ENCODE results near the gene TAGLN2. TPM values are rescaled to one million over a fixed set of nuclear protein-coding genes. Genes with fewer than 3 reads are reported as not detected.

The TAGLN2 gene
- polyA plus RNA-seq, 2 of the 4 experiments (the other 2 are of a cell fraction): 536 to 811 TPM

DNA sequence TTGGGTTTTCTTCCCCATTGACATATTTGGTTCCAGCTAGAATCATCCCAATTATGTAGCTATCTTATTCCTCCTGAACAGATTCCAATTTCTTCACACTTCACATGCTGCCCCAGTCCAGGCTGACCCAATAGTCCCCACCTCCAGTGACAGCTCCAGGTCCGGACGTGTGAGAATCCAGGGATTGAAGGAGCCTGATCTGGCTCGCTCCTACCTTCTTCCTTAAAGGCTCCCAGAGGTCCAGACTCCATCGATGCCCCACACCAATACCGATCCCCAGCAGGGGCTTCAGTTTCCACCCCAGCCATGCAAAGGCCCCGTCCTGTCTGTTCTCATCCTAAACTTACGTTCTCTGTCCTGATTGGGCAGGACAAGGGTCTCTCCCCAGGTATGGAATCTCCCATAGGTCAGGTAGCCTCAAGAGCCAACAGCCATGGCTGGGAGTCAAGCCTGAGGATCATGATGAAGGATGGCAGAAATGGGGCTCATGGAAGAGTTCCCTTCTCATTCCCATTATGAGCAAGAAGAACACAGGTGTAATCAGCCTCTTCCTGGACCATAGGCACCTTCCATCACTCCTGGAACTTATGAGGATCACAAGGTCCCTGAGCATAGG is 49.2 kb upstream of the TAGLN2 start:
- 33% methylated on average over 7 of the region's 7 CpGs for WGBS (ENCODE audit: missing lambda C conversion rate)
- DNase-seq (ENCODE audit: low read depth in 1 of 2, low spot score in 1 of 2) (no peak), ATAC-seq (no peak), FAIRE-seq (no peak)
- H3K4me3 ChIP-seq: no peak overlapping the region
- TF ChIP-seq FOSB (CRISPR knock-in tag; IDR thresholded peaks at IDR 0.05) (no peak), HOXB5 (CRISPR knock-in tag; IDR thresholded peaks at IDR 0.05) (no peak)
- TF ChIP-seq, protein P1, sequence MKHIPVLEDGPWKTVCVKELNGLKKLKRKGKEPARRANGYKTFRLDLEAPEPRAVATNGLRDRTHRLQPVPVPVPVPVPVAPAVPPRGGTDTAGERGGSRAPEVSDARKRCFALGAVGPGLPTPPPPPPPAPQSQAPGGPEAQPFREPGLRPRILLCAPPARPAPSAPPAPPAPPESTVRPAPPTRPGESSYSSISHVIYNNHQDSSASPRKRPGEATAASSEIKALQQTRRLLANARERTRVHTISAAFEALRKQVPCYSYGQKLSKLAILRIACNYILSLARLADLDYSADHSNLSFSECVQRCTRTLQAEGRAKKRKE (CRISPR knock-in tag; IDR thresholded peaks at IDR 0.05; ENCODE audit: low read depth): no peak
- H3K4me1 ChIP-seq: peaks cover 14% of the 10 kb centered on the region
- ChIA-PET CTCF (interaction anchor here (3.6 kb wide), 1 partner anchor 33 kb away, joined by 34 read pairs; no protein-coding TSS in a partner anchor), POLR2A (no interaction called here)
- no peak overlapping the region for H3K27ac ChIP-seq
- no peak overlapping the region for H3K4me2 ChIP-seq
- H3K9me3 ChIP-seq: no peaks in the 10 kb centered on the region

GRCh38 chr1:159973350-159973940 is 48.1 kb upstream of the TAGLN2 start:
- CTCF ChIA-PET: interaction anchor here (1.2 to 3.6 kb wide), 2 partner anchors 10 to 34 kb away, joined by 4 to 34 read pairs; no protein-coding TSS in a partner anchor
- no peak overlapping the region for H3K4me2 ChIP-seq
- POLR2A ChIA-PET: no interaction called here

GRCh38 chr1:159972443-159973205 is 47.3 kb upstream of the TAGLN2 start:
- FAIRE-seq (no peak), DNase-seq (ENCODE audit: low read depth in 1 of 2, low spot score in 1 of 2) (no peak), ATAC-seq (no peak)
- Histone ChIP-seq H3K27ac (no peak overlapping the region), H3K4me1 (peaks cover 14% of the 10 kb centered on the region), H3K9me3 (no peaks in the 10 kb centered on the region; the same call in 2 of the 3 replicates), H3K4me3 (no peak overlapping the region), H3K4me2 (no peak overlapping the region)
- ChIA-PET CTCF (interaction anchor here (1.2 to 3.6 kb wide), 2 partner anchors 11 to 34 kb away, joined by 4 to 34 read pairs; no protein-coding TSS in a partner anchor), POLR2A (no interaction called here)
- no peak for TF ChIP-seq EHMT2 (IDR thresholded peaks at IDR 0.05; ENCODE audit: low read depth)
- TF ChIP-seq EP300 (IDR thresholded peaks at IDR 0.05): no peak
- TF ChIP-seq SREBF2 (IDR thresholded peaks at IDR 0.05): no peak
- TF ChIP-seq, protein P2, sequence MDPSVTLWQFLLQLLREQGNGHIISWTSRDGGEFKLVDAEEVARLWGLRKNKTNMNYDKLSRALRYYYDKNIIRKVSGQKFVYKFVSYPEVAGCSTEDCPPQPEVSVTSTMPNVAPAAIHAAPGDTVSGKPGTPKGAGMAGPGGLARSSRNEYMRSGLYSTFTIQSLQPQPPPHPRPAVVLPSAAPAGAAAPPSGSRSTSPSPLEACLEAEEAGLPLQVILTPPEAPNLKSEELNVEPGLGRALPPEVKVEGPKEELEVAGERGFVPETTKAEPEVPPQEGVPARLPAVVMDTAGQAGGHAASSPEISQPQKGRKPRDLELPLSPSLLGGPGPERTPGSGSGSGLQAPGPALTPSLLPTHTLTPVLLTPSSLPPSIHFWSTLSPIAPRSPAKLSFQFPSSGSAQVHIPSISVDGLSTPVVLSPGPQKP (IDR thresholded peaks at IDR 0.05; ENCODE audit: low read depth, low read length): no peak
- no peak for TF ChIP-seq E2F6 (IDR thresholded peaks at IDR 0.05; ENCODE audit: borderline replicate concordance, low read depth)
- no peak for TF ChIP-seq ZSCAN20 (CRISPR knock-in tag; IDR thresholded peaks at IDR 0.05)
- no peak for TF ChIP-seq NFE2L2 (conservative IDR thresholded peaks at IDR 0.05; ENCODE audit: low read length)
- no peak for TF ChIP-seq RAD21 (conservative IDR thresholded peaks at IDR 0.05 in 1 of 2, IDR thresholded peaks at IDR 0.05 in 1 of 2)
- TF ChIP-seq HOXB13 (CRISPR knock-in tag; IDR thresholded peaks at IDR 0.05; ENCODE audit: low read depth): no peak
- no peak for TF ChIP-seq PHF8 (IDR thresholded peaks at IDR 0.05; ENCODE audit: borderline replicate concordance, low read depth)
- TF ChIP-seq CEBPB (IDR thresholded peaks at IDR 0.05): no peak
- TF ChIP-seq HEYL (CRISPR knock-in tag; IDR thresholded peaks at IDR 0.05): no peak
- TF ChIP-seq HMGXB4 (CRISPR knock-in tag; IDR thresholded peaks at IDR 0.05; ENCODE audit: borderline replicate concordance): no peak
- TF ChIP-seq, protein P1 (CRISPR knock-in tag; IDR thresholded peaks at IDR 0.05; ENCODE audit: low read depth): no peak
- TF ChIP-seq ESRRA (IDR thresholded peaks at IDR 0.05; ENCODE audit: borderline replicate concordance, low read length): no peak
- TF ChIP-seq ZC3H11A (IDR thresholded peaks at IDR 0.05): no peak
- no peak for TF ChIP-seq USF2 (IDR thresholded peaks at IDR 0.05)
- no peak for TF ChIP-seq HOXB5 (CRISPR knock-in tag; IDR thresholded peaks at IDR 0.05)
- 52% methylated on average over 7 of the region's 8 CpGs for WGBS (ENCODE audit: missing lambda C conversion rate)

More at GRCh38 chr1:159973350-159973940, 48.1 kb upstream of the TAGLN2 start:
- DNase-seq (ENCODE audit: low read depth in 1 of 2, low spot score in 1 of 2): no peak
- FAIRE-seq: no peak
- Histone ChIP-seq H3K4me1 (peaks cover 14% of the 10 kb centered on the region), H3K4me3 (no peak overlapping the region), H3K27ac (no peak overlapping the region), H3K9me3 (no peaks in the 10 kb centered on the region)
- TF ChIP-seq NPAS2 (CRISPR knock-in tag; IDR thresholded peaks at IDR 0.05; ENCODE audit: borderline replicate concordance): no peak
- WGBS (ENCODE audit: missing lambda C conversion rate): 21% methylated on average over 6 of the region's 6 CpGs
- no peak for ATAC-seq

Measured in A549 (cell line).